Gastroesophageal sphincter (tissue), 4 donors: Measurements from ENCODE around the gene OARD1. TPM values are rescaled to one million over a fixed set of nuclear protein-coding genes. Genes with fewer than 3 reads are reported as not detected.

Source experiments
- ATAC-seq: fragments of 150-250 bp; one replicate; pipeline ENCODE4 v1.9.1; 2016; ENCODE audit warnings: mild to moderate bottlenecking, moderate library complexity
- H3K27ac ChIP-seq, 4 donors: fragments of 200-600 bp; sonication (generic) in 3 of 4; 1 replicate in 3 of 4; 2 replicates in 1 of 4; pipeline ENCODE4 v1.5.1; 2016 to 2019
- H3K27me3 ChIP-seq: fragments of 200-600 bp; sonication (generic); one replicate; pipeline ENCODE4 v1.5.1; 2019
- H3K36me3 ChIP-seq, 2 donors: fragments of 200-600 bp; sonication (generic); one replicate each; pipeline ENCODE4 v1.5.1; 2019; ENCODE audit warnings: control low read depth in 1 of 2
- H3K4me1 ChIP-seq, 3 donors: fragments of 200-600 bp; sonication (generic); 1 replicate in 2 of 3; 2 replicates in 1 of 3; pipeline ENCODE4 v1.5.1; 2016 to 2019; ENCODE audit warnings: control low read depth in 2 of 3
- H3K4me3 ChIP-seq, 2 donors: fragments of 200-600 bp; sonication (generic); one replicate each; pipeline ENCODE4 v1.5.1; 2019; ENCODE audit warnings: mild to moderate bottlenecking in 1 of 2, moderate library complexity in 1 of 2
- H3K9me3 ChIP-seq, 3 donors: fragments of 200-600 bp; sonication (generic); one replicate each; pipeline ENCODE4 v1.5.1; 2017 to 2019; ENCODE audit warnings: control low read depth in 2 of 3
- EP300 ChIP-seq: sonication (generic); formaldehyde crosslinking; IDR thresholded peaks from one replicate; pipeline ENCODE4 v1.6.1; 2017; ENCODE audit warnings: antibody characterized with exemption, mild to moderate bottlenecking
- POLR2A ChIP-seq, 2 donors: fragments of 450-650 bp; IDR thresholded peaks; one replicate each; pipeline ENCODE4 v1.6.1; 2017; ENCODE audit warnings: antibody characterized with exemption in 2 of 2, mild to moderate bottlenecking in 2 of 2, moderate library complexity in 1 of 2
- POLR2AphosphoS5 ChIP-seq: sonication (generic); formaldehyde crosslinking; IDR thresholded peaks from one replicate; pipeline ENCODE4 v1.6.1; 2017; ENCODE audit warnings: antibody characterized with exemption
- WGBS, 2 donors: methylation state at CpG; one replicate each; pipeline ENCODE4 v1.1.5; 2018; ENCODE audit warnings: low coverage in 1 of 2; 5-methylcytosine and 5-hydroxymethylcytosine counted together
- total RNA-seq, 4 donors: library from RNA; depleted of rRNA; stranded (reverse); fragments of >200 nt; gene quantifications; one replicate each; pipeline ENCODE4 v1.1.0, GENCODE V29; 2016
- TF ChIP-seq, protein P1 (sequence below), 4 experiments: fragments of 200-600 bp in 2 of 4; fragments of 450-650 bp in 2 of 4; sonication (generic) in 1 of 4; IDR thresholded peaks; one replicate each; pipeline ENCODE4 v1.5.1; 2017 to 2019; ENCODE audit warnings: antibody characterized with exemption in 4 of 4, mild to moderate bottlenecking in 2 of 4, moderate library complexity in 2 of 4

Gene OARD1
- total RNA-seq, 4 donors from 2014 or later = 9.2 to 23.8 (median 13.7) TPM

DNA sequence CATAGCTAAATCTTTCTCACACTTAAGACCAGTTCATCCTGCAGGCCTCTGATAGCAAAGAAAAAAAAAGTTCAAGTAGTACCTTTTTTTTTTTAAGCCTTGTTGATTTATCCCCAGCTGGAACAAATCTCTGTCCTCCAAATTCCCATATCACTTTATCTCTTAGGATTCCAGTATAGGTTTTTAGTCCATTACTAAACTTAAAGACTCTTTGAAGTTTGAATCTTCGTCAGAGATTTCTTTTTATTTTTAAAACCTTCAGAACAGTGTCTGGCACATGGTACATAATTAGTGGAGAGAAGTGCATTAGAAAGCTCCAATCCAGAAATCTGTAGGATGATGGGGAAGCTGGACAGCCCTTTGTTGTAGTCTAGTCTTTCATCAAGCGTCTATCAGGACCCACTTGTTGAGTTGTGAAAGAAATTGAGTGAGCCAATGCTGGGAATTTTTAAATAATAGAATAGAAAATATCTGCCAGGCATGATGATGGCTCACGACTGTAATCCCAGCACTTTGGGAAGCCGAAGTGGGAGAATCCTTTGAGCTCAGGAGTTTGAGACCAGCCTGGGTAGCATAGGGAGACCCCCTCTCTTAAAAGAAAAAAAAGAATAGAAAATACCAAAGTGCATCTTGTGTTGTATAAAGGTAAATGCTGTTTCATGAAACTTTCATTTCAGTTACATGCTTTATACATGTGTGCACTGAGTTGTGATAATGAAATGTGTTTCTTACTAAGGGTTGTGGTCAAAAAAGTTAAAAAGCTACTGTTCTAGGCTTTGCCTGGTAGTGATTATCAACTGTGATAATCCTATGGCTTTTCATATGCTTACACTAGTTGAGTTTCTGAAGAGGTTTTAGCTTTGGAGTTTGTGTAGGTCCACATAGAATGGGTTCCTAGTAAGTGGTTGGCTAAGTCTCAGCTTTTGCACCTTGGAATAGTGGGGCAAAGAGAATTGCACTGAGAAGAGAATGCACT is 3.8 kb upstream of the OARD1 start:
- no peak for ATAC-seq
- no peak overlapping the region for H3K4me3 ChIP-seq
- H3K36me3 ChIP-seq = peaks cover 0 to 23% of the 10 kb centered on the region in 2 donors
- H3K27me3 ChIP-seq = no peaks in the 10 kb centered on the region
- H3K9me3 ChIP-seq = no peaks in the 10 kb centered on the region
- peak overlapping the region in 1 of 4 donors; percentile 99 for H3K27ac ChIP-seq
- no peak for TF ChIP-seq POLR2AphosphoS5
- TF ChIP-seq, protein P1, sequence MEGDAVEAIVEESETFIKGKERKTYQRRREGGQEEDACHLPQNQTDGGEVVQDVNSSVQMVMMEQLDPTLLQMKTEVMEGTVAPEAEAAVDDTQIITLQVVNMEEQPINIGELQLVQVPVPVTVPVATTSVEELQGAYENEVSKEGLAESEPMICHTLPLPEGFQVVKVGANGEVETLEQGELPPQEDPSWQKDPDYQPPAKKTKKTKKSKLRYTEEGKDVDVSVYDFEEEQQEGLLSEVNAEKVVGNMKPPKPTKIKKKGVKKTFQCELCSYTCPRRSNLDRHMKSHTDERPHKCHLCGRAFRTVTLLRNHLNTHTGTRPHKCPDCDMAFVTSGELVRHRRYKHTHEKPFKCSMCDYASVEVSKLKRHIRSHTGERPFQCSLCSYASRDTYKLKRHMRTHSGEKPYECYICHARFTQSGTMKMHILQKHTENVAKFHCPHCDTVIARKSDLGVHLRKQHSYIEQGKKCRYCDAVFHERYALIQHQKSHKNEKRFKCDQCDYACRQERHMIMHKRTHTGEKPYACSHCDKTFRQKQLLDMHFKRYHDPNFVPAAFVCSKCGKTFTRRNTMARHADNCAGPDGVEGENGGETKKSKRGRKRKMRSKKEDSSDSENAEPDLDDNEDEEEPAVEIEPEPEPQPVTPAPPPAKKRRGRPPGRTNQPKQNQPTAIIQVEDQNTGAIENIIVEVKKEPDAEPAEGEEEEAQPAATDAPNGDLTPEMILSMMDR (IDR thresholded peaks at IDR 0.05) = no peak
- no peak for TF ChIP-seq POLR2A (IDR thresholded peaks at IDR 0.05)
- TF ChIP-seq EP300 = no peak
- H3K4me1 ChIP-seq = peaks cover 4 to 34% (median 10%) of the 10 kb centered on the region in 3 donors
- 59 to 88% methylated on average over 4 of the region's 4 CpGs for WGBS, 2 donors

DNA sequence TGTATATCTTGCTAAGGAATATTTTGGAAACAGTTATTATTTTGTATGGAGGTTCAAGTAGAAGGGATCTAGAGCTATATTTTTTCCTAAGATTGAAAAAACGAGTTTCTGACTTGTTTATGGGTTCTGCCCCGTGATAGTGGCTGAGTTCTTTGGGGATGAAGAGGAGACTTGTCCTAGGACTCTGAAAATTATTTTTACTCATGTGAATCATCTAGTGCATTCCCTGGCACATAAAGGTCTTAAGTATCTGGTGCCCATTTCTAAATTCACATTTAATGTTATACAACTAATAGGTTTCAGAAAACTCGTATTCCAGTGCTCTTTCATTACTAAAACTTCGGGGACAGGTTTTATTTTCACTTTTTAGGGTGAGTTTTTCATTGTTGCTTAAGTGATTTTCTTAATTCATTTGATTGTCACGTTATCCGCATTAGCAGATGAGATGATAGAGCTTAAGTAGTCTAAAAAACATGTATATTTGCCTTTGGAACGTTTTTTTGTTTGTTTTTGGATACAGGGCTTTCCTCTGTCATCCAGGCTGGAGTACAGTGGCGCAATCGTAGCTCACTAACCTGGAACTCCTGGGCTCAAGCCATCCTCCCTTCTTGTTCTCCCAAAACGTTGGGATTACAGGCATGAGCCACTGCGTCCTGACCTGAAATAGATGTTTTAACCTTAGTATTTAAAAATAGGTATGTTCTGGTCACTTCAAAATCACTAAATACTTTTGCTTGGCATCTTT is 2.7 kb upstream of the OARD1 start:
- ATAC-seq = no peak
- WGBS, 2 donors = 45 to 49% methylated on average over 11 of the region's 11 CpGs
- Histone ChIP-seq H3K27ac (peak overlapping the region; percentile 96 to 100 (median 100)), H3K4me1 (peaks cover 7 to 44% (median 13%) of the 10 kb centered on the region in 3 donors), H3K9me3 (no peaks in the 10 kb centered on the region), H3K36me3 (peaks cover 0 to 13% of the 10 kb centered on the region in 2 donors), H3K4me3 (peak overlapping the region; percentile 86 to 99), H3K27me3 (no peaks in the 10 kb centered on the region)
- TF ChIP-seq EP300 (no peak), POLR2A (IDR thresholded peaks at IDR 0.05) (no peak), POLR2AphosphoS5 (no peak)
- TF ChIP-seq, protein P1 (IDR thresholded peaks at IDR 0.05) = no peak

DNA sequence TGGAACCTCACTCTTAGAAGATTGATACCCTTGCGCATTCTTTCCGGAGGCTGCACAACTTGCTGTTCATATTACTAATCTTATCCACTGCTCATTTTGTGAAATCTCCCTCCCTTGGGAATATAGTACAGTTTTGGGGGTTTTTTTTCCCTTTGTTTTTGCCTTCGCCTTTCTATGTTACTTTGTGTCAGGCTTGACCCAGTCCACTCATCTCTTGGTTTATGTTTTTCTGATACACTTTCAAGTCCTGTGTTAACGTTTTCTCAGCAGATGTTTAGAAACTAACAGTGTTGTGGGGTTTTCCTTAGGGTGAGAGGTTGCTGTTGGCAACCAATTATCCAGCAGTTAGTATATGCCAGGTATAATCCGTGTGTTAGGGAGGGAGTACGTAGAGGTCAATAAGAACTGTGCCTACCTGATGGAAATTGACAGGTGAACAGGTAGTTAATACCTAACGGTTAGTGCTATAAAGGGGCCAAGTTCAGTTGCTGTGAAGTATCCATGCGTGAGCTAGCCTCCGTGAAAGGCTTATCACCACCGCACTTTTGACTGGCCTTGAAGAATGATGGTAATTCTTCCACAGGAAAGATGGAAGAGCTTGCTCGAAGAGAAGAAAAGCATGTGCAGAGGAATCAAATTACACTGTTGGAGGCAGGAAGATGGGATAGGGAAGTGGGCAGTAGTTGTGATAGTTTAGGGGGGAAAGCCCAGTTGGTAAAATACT is 2.0 kb upstream of the OARD1 start:
- Histone ChIP-seq H3K27ac (peak overlapping the region; percentile 96 to 100 (median 100)), H3K4me1 (peaks cover 7 to 44% (median 13%) of the 10 kb centered on the region in 3 donors), H3K27me3 (no peaks in the 10 kb centered on the region), H3K36me3 (peaks cover 0 to 13% of the 10 kb centered on the region in 2 donors), H3K4me3 (peak overlapping the region; percentile 86 to 99), H3K9me3 (no peaks in the 10 kb centered on the region)
- 2 to 6% methylated on average over 3 to 11 of the region's 11 CpGs for WGBS, 2 donors
- TF ChIP-seq POLR2A (IDR thresholded peaks at IDR 0.05) (no peak), POLR2AphosphoS5 (no peak), EP300 (no peak)
- TF ChIP-seq, protein P1 (IDR thresholded peaks at IDR 0.05) = no peak
- ATAC-seq = no peak

DNA sequence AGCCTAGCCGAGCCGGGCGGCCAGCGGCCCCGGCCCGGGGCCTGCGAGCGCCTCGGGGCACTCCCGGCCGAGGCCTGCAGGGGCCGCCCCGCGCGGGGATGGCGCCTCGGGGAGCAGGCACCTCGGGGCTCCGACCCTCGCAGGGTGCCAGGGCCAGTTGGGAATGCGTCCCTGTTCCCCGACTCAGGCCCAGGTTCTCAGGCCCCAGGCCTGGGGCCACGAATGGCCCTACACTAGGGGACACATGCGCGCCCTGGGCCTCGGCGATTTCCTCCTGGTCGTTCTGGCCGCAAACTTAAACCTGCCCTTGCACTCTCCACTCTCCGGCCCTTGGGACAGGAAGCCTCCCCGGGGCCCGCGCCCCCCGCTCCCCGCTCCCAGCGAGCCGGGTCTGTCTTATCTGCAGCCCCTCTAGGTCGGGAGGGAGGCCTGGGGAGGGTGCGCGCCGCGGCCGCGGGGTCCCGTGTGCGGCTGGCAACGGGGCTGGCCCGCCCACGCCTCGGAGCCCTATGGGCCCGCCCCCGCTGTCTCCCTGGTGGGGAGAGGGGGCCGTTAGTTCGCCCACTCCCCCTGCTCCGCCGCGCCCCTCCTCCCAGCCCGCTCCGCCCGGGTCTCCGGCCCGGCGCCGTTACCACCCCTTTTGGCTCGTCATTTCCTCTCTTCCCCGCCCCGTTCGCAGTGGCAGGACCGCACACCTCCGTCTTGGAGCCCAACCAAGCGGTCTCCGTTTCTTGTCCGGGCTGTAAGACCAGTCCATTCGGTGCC is 1.2 kb upstream of the OARD1 start:
- WGBS, 2 donors = 0 to 2% methylated on average over 9 to 10 of the region's 74 CpGs
- Histone ChIP-seq H3K9me3 (no peaks in the 10 kb centered on the region), H3K27me3 (no peaks in the 10 kb centered on the region), H3K27ac (peak overlapping the region; percentile 96 to 100 (median 100)), H3K36me3 (peaks cover 0 to 16% of the 10 kb centered on the region in 2 donors), H3K4me1 (peaks cover 7 to 44% (median 13%) of the 10 kb centered on the region in 3 donors), H3K4me3 (peak overlapping the region; percentile 86 to 99)
- ATAC-seq = no peak
- TF ChIP-seq POLR2A (IDR thresholded peaks at IDR 0.05) (peak; percentile 96 to 97), EP300 (no peak), POLR2AphosphoS5 (peak; percentile 62)
- TF ChIP-seq, protein P1 (IDR thresholded peaks at IDR 0.05) = peak in 3 of 4 experiments; percentile 42 to 76 (median 65)
